Left cardiac atrium (tissue), 4 donors: ENCODE measurements around the gene FNIP2. TPM values are rescaled to one million over a fixed set of nuclear protein-coding genes. Genes with fewer than 3 reads are reported as not detected.
"Not testable (repeated sequence)": the region's sequence is repeated elsewhere in the genome, so short reads cannot be mapped to it uniquely, and the experiment has no call there.

Experiments used
- ATAC-seq, 2 donors: fragments of 200-7000 bp; cut with Tn5 transposase; one replicate each; pipeline ENCODE4 v1.9.1; 2020; ENCODE audit warnings: mild to moderate bottlenecking in 2 of 2, moderate library complexity in 2 of 2
- DNase-seq: peaks from one replicate; pipeline ENCODE4 v3.0.0-alpha.2; 2020
- intact Hi-C, 2 donors: fragments of 100-400 bp; cut with DNase I; formaldehyde crosslinking; loops; one replicate each; pipeline versions ENCODE4 v1.14.1 to v1.15.1; 2022 to 2023
- total RNA-seq, 2 donors: library from RNA; stranded (reverse); fragmentation: NEBNext Ultra II Directional; extraction: Animal tissue kit (Norgen Biotek cat#: 25700); gene quantifications; one replicate each; pipeline ENCODE4 v1.2.1, GENCODE V29; 2021
- donor health status: DM: no; HTN: yes; CAD: no.
- donor health status: DM: no; HTN: yes; CAD: no; lungs with severe emphysema.
- donor health status: DM: yes; HTN: yes; CAD: no.
- donor health status: Dilated cardiomyopathy.

FNIP2 gene
- total RNA-seq, 2 donors from 2014 or later, result 40.6 to 55.3 TPM

DNA sequence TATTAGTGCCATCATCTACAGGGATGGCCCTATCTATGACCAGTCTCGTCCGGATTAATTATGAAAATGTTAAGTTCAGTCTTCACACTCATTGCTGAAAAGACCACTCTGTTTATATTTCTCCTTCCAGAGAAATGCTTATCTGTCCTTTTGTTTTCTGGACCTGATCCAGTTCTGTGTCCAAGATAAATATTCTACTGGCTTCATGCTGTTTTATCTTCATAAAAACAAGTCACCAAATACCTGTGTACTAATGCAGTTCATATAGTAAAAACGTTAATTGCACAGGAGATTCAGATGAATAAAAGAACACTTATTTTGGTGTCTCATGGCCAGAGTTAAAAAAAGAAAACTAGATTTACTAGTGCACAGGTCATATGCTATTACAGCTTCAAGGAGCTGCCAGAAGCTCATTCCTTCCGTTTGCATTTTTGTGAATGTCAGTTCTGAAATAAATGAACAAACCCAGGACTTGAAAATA, 17.3 kb downstream of the FNIP2 start:
- no peak for ATAC-seq
- intact Hi-C loops, result no loop called here
- DNase-seq, result no peak

DNA sequence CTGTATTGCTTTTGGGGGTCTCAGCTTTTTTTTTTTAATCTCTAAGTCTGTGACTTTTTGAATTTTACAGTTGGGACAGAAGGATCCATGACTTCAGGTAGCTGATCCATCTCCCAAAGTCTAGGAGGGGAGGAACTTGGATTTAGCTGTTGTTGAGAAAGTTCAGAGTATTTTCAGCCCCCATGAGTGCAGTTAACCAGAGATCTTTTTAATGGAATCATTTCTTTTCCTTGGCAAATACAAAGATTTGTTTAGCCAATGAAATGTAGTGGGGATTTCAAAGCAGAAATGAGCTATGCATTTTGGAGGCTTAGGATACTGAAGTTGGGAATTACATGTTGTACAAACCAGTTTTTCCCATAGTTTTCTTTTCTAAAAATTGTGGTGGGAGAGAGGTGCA, 18.1 kb downstream of the FNIP2 start:
- intact Hi-C loops, result no loop called here
- no peak for DNase-seq
- ATAC-seq, result no peak

DNA sequence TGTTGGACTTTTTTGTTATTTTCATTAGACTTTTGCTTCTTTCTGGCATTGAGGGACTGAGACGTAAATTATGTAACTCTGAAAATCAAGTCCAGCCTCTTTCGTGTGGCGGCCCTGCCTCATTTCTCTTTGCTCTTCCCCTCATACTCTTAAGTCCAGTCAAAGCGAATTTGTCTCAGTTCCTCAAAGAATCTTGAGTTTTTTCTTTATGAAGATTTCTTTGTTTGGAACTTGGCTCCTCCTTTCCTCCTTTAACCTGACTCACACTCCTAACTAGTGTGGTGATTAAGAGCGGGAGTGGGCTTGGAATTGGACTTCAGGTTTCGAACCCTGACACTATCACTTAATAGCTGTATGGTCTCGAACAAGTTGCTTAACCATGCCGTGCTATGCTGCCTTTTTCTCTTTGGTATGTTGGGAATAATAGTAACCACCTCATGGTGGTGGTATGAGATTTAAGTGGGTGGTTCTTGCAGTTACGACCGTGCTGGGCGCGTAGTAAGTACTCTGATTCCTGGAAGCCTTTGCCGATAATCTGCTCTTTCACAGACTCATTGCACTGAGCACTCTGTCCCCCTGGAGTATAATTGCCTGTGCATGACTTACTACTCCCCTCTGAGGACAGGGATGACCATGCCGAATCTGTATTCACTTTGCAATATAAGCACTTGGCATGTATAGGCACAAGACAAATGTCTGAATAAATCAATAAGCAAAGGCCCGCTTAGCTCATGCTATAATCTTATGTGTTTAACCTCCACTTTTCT, 19.1 kb downstream of the FNIP2 start:
- intact Hi-C loops, result no loop called here
- DNase-seq, result no peak
- peak; percentile 33 to 61 for ATAC-seq

DNA sequence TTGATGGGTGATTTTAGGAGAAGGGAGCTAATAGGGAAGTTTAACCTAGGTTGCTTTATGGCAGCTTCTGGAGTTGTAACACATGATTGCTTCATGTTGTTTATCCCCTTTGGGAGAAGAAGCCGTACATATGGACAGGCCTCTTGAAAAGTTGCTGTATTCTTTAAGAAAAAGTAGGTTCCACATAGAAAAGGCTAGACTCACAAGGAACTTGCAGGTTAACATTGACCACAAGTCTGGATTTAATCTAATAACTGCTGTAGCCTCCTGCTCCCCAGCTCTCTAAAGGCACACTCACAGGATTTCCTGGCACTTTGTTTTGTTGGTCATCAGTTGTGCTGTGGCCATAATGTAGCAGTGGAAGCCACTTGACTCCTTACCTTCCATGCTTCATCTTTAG, 19.7 kb downstream of the FNIP2 start:
- DNase-seq (no peak), ATAC-seq (peak in 1 of 2 donors; percentile 9)
- intact Hi-C loops, result no loop called here

DNA sequence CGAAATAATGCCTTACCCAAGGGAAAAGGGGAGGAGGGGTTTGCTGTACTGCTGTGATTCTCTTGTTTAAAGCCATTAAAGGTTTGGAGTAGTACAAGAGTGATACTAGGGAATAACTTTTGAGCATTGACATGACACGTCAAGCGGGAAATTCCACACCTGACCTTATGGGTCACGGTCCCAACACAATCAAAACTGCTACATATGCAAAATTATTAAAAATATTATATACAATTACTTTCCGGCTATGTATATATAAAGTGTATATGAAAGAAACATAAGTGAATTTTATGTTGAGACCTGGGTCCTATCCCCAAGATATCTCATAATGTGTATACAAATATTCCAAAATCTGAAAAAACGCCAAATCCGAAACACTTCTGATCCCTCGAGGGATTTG, 21.0 kb downstream of the FNIP2 start:
- no peak for DNase-seq
- intact Hi-C loops, result no loop called here
- no peak for ATAC-seq

DNA sequence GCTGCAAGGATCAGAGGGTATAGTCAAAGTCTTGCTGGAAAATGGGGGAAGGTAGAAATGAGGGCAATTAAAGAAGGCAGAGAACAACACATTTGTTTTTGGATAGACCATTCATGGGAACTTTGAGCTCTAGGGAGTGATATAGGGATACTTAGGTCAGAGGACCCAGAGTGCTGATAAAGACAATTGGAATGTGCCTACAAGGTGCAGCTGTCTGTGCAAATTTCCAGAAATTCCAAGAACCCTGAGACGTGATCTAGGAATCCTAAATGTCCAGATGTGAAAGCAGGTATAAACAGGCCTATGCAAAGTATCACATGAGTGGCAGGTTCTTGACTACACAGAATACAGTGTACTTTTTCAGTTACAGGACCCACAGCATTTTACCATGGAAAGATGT, 24.2 kb downstream of the FNIP2 start:
- intact Hi-C loops, result no loop called here
- DNase-seq (no peak), ATAC-seq (no peak)

DNA sequence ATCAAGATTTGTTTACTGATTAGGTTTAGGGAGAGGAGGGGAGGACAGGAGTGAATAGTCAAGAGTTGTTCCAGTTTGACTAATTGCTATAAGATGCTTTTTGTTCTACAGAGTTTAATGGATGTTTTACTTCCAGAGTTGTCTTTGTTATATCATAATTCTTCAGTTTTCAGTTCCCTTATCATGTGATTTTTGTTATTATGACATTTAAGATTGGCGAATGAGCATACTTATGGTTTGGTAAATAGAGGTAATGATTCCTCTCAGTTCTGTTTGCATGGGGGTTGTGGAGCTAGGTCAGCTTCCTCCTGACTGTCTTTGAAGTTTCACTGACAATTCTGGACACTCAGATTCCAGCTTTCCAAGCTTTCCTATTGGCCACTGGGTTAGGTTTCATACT, 24.6 kb downstream of the FNIP2 start:
- intact Hi-C loops, DNase-seq: not testable (repeated sequence)

DNA sequence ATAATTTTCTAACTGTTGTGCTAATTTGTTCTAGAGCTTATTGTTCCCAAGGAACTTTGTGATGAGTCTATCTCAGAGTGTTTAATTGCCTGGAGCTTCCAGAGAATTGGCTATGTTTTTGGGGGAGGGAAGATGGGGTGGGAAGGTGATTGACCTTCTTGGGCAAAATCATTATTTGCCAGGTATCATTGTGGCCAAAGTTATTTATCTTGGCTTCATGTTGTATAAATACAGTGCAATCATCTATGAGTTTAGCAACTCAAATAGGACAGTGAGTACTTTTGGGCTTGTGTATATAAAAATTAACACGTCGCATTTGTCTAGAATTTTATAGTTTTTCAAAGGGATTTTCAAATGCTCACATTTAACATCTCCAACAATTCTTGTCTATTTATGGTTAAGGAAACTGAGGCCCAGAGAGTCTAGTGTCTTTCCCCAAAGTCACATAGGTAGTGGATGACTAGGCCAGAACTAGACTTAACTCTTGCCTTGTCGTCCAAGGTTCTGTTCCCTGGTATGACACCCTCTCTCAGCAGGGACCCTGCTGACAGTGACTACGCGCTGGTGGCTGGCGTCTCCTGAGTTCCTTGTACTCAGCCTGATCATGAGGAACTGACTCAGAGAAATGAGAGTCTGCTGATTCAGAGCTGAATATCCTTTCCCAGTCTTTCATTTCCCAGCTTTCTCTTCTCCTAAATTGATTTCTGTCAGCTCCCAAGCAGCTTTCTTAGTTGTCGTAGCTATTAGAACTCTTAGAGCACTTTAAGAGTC, 27.7 kb downstream of the FNIP2 start:
- intact Hi-C loops, result no loop called here
- ATAC-seq (peak in 1 of 2 donors; percentile 65), DNase-seq (peak; percentile 29)

More for the DNA sequence above, 24.6 kb downstream of the FNIP2 start:
- ATAC-seq, result not testable (repeated sequence)

DNA sequence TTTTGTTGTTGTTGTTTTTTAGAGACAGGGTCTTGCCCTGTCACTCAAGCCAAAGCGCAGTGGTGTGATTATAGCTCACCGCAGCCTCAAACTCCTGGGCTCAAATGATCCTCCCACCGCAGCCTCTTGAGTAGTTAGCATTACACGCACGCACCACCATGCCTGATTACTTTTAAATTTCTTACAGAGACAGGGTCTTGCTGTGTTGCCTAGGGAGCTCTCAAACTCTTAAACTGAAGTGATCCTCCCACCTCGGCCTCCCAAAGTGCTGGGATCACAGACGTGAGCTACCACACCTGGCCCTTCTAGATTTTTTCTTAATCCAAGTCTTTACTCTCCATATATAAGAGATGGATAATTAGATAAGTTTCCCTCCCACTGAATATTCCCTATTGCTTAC, 29.2 kb downstream of the FNIP2 start:
- intact Hi-C loops, result no loop called here
- DNase-seq (no peak), ATAC-seq (no peak)

DNA sequence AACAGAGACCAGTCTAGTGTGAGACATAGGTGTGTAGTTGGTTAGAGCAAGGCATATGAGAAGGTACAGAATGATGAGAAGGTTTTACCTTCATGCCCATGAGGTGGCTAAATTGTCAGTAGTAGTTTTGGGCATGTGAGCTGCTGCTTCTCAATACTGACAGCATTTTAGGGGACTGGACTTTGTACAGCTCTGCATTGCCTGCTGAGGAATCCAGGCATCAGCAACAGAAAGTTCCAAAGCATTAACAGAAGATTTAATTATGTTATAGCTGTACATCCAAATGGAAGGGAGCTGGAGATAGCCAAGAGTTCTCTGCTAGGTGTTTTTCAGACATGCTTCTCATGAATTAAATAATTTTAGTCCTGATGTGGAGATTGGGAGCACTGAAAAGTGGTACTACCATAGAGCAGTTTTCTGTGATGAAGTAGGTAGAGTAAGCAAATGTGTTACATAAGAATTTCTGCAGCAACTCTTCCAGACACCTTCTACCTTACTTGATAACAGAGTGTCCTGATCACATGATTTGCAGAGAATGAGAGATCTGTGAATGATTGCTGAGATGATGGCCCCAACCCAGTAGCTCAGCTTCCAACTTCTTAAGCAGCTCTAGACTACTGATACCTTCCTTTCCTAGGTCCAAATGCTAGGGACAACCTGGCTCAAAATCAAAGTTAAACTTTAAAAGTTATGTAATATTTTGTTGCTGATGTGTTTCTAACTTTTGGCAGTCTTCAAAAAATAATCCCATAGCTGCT, 30.4 kb downstream of the FNIP2 start:
- intact Hi-C loops, result no loop called here
- ATAC-seq (no peak), DNase-seq (no peak)

DNA sequence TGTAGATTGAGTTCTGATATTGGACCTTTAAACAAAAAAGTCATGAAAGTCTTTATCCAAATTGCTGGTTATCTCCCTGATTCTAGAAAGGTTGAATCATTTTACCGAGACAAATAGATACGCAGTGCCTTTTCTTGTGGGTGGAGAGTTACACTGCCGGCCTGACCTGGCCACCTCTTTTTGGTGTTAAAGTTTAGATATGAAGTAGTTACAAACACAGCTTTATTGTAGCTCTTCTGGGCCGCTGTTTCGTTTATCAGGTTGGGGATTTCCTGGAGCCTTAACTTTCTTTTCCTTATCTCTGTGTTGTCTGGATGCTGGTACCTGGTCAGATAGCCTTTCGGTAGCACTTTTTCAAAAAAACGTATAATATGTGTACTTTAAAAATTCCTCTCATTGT, 31.0 kb downstream of the FNIP2 start:
- intact Hi-C loops, result no loop called here
- peak in 1 of 2 donors; percentile 25 for ATAC-seq

DNA sequence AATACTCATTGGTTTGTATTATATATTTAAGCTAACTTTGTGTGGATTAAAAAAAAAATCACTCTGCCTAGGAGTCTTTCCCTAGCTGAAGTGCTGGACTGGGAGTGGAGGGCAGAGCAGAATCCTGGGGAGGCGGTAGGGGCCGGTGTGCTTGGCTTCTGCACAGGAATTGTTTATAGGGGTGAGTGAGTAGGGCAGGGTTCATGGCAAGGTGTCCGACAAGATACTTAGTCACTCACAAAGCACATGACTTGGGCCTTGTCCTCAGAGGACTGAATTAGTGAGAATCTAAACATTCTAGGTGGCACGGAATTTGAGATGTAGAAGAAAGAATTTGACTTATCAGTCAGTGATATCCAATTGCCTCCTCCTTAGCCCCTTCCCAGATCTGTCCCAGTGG, 32.2 kb downstream of the FNIP2 start:
- intact Hi-C loops, result no loop called here
- DNase-seq, result no peak
- peak in 1 of 2 donors; percentile 36 for ATAC-seq

More for the DNA sequence above, 31.0 kb downstream of the FNIP2 start:
- no peak for DNase-seq

DNA sequence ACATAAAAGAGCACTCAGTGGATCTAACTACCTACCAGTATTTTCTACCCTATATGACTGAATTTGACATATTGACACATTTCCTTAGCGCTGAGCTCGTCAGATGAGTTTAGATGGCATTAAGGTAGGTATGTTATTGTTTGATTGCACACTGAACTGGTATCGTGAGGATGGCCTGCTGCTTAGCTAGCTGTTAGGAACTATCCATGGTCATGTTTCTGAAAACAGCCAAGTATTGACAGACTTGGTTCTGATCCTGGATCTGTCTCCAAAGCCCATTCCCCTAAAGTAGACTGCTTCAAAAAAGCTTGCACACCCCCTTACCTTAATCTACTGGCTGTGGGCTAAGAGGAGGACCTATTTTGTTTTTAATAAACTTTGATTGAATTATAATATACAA, 32.9 kb downstream of the FNIP2 start:
- intact Hi-C loops, result no loop called here
- ATAC-seq (no peak), DNase-seq (no peak)

DNA sequence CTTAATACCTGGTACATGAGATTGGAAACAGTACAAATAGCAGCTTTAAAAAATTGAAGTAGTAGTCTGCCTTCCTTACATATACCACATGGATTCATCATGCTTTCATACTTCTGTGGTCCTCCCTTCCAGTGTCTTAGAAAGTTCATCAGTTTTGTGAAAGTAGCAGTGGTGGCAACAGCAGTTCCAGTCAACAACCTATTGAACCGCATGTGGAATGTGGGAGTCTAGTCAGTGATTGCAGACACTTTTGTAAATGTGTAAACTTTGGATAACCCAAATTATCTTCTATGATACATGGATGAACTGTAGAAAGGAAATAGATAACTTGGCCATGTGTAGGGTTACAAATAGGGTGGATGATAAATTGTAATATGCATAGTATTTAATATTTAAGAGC, 34.1 kb downstream of the FNIP2 start:
- no peak for ATAC-seq
- intact Hi-C loops, result no loop called here

DNA sequence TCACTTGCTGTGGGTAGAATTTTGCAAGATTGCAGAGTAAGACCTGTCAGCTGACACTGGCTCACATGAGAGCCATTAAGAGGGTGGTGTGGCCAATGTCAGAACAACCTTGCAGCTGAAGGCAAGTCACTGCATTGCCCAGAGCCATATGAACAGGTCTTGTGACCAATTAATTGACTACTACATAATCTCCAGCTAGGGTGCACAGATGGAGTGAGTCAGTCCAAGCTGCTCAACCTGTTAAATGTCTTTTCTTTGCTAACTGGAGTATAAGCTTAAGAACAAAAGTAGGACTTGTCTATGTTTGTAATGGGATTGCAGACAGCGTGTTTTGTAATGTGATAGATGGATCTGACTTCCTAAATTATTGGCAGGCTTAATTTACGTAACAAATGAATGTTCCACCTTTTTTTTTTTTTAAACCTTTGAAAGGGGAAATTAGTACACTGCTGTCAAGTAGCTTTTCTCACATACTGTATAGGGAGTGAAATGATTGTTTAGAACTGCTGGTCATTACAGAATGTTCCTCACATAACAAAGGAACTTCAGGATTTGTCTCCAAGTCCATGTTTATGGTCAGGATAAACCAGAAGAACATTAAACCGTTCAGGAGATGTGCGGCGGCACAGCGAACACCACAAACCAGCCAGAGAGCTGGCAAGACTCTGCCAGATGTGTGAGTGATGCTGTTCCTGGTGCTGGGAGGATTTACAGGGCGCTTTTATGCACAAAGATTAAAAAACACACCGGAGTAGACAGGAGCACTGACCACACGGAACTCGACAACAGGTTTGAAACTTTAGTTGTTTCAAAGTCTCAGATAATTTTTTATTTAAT, 37.0 kb downstream of the FNIP2 start:
- peak; percentile 37 to 64 for ATAC-seq
- no peak for DNase-seq
- intact Hi-C loops, result no loop called here

More for the DNA sequence above, 34.1 kb downstream of the FNIP2 start:
- no peak for DNase-seq

DNA sequence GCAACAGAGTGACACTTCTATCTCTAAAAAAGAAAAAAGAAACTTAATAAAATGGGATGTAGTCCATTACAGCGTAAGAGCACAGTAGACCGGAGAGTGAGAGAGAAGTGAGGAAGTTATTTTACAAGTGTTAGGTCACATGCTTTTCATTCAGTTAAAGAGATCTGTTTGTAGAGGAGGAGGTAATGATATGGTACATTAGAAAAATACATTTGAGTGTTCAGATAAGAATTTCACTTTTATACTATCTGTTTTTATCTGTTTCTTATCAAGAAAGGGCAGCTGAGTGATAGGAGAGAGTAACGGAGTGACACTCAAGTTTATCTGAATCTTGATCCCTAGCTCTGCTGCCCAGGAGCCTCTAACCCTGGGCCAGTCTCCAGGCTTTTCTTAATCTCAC, 38.9 kb downstream of the FNIP2 start:
- ATAC-seq, result no peak
- intact Hi-C loops, result no loop called here
- no peak for DNase-seq

DNA sequence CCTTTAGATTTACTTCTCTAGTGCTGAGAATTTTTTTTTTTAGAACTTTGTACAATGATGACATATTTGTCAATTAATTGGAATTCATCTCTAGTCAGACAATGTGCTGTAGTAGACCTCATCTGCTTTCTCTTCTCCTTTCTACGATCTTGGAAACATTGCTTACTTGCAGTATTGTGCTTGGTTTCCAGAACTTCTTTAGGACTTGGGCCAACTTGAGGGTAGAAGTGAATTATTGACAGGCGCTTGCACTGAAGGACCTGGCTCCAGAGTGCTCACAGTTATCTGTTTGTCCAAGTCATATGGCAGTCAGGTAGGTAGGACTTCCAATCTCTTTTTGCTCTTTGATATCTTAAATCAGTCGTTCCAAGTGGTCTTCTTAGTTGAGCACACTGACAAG, 39.6 kb downstream of the FNIP2 start:
- no peak for DNase-seq
- no peak for ATAC-seq
- intact Hi-C loops, result no loop called here

DNA sequence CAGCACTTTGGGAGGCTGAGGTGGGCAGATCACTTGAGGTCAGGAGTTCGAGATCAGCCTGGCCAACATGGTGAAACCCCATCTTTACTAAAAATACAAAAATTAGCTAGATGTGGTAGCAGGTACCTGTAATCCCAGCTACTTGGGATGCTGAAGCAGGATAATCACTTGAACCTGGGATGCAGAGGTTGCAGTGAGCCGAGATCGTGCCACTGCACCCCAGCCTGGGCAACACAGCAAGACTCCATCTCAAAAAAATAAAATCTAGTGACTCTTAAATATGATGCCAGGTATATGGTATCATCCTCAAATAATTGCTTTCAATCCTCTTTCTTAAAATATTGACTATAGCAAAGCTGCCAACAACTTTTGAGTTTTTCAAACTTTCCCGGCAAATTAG, 40.4 kb downstream of the FNIP2 start:
- intact Hi-C loops, DNase-seq, ATAC-seq: not testable (repeated sequence)
